IMR-90 (cell line): Measurements from ENCODE around the gene TALDO1. TPM values are rescaled to one million over a fixed set of nuclear protein-coding genes. Genes with fewer than 3 reads are reported as not detected.
A peak's percentile ranks its signal among the peaks of the same experiment; 100 is the strongest.

ENCODE experiments used
- ATAC-seq: fragments of 200-7000 bp; cut with Tn5 transposase; 2 replicates; pipeline ENCODE4 v1.9.1; 2020; ENCODE audit warnings: low read depth, mild to moderate bottlenecking, moderate library complexity
- BruUV-seq: library from RNA; stranded (reverse); fragments of 400-500 nt; replicated peaks from 2 replicates; lab custom pipeline; 2021; lab: Mats Ljungman, UMichigan
- CTCF ChIA-PET: fragments of 300-600 bp; formaldehyde crosslinking; extraction: SDS; loops from one replicate; lab custom pipeline; 2021; ENCODE audit warnings: antibody characterized with exemption; lab: Yijun Ruan, JAX
- POLR2A ChIA-PET: fragments of 300-600 bp; sonication (Branson Sonifier 250); formaldehyde crosslinking; loops from one replicate; lab custom pipeline; 2022; ENCODE audit warnings: antibody characterized with exemption; ENCODE audit not compliant: unreplicated experiment; lab: Charles Lee
- DNase-seq: peaks from one replicate; pipeline ENCODE4 v3.0.0; 2013
- H2AFZ ChIP-seq: replicated peaks from 2 replicates; pipeline ENCODE3; 2013; ENCODE audit warnings: low read length, mild to moderate bottlenecking; ENCODE audit not compliant: poor library complexity
- H2AK5ac ChIP-seq: 2 replicates; pipeline ENCODE4 v1.6.1; 2013; ENCODE audit warnings: low read depth, low read length, inconsistent platforms
- H2AK9ac ChIP-seq: replicated peaks from 2 replicates; pipeline ENCODE3; 2013; ENCODE audit warnings: mild to moderate bottlenecking, low read depth, low read length, moderate library complexity; ENCODE audit not compliant: poor library complexity
- H2BK120ac ChIP-seq: 2 replicates; pipeline ENCODE4 v1.6.1; 2013; ENCODE audit warnings: low read depth, low read length, inconsistent platforms
- H2BK15ac ChIP-seq: 3 replicates; pipeline ENCODE4 v1.6.1; 2013; ENCODE audit warnings: low read depth, low read length, inconsistent platforms
- H2BK20ac ChIP-seq: 2 replicates; pipeline ENCODE4 v1.6.1; 2013; ENCODE audit warnings: low read depth, mild to moderate bottlenecking, inconsistent platforms, low read length, moderate library complexity
- H2BK5ac ChIP-seq: 2 replicates; pipeline ENCODE4 v1.6.1; 2013; ENCODE audit warnings: mild to moderate bottlenecking, low read depth, low read length, inconsistent platforms; ENCODE audit not compliant: poor library complexity, severe bottlenecking
- H3K14ac ChIP-seq: replicated peaks from 2 replicates; pipeline ENCODE4 v1.6.1; 2013; ENCODE audit warnings: low read depth, low read length, inconsistent platforms
- H3K18ac ChIP-seq: 2 replicates; pipeline ENCODE4 v1.6.1; 2013; ENCODE audit warnings: low read depth, low read length, control low read depth
- H3K23ac ChIP-seq: 2 replicates; pipeline ENCODE4 v1.6.1; 2013; ENCODE audit warnings: low read depth, low read length, inconsistent platforms
- H3K27ac ChIP-seq: 2 replicates; pipeline ENCODE4 v1.5.1; 2013; ENCODE audit warnings: mild to moderate bottlenecking, control low read depth, low read length; ENCODE audit not compliant: insufficient read depth
- H3K27me3 ChIP-seq: 2 replicates; pipeline ENCODE4 v1.6.1; 2013; ENCODE audit warnings: low read length; ENCODE audit not compliant: control insufficient read depth, insufficient read depth
- H3K36me3 ChIP-seq: 2 replicates; pipeline ENCODE4 v1.6.1; 2013; ENCODE audit warnings: low read length, mixed read lengths; ENCODE audit not compliant: control insufficient read depth, insufficient read depth
- H3K4ac ChIP-seq: 2 replicates; pipeline ENCODE4 v1.6.1; 2013; ENCODE audit warnings: low read depth, low read length, inconsistent platforms
- H3K4me1 ChIP-seq: 2 replicates; pipeline ENCODE4 v1.6.1; 2013; ENCODE audit warnings: low read length, mixed read lengths; ENCODE audit not compliant: control insufficient read depth, insufficient read depth
- H3K4me2 ChIP-seq: 2 replicates; pipeline ENCODE4 v1.6.1; 2013; ENCODE audit warnings: low read depth, mild to moderate bottlenecking, control low read depth, low read length, moderate library complexity
- H3K4me3 ChIP-seq: 2 replicates; pipeline ENCODE4 v1.5.1; 2013; ENCODE audit warnings: low read depth, mild to moderate bottlenecking, control low read depth, low read length, moderate library complexity; ENCODE audit not compliant: insufficient read depth
- H3K56ac ChIP-seq: 2 replicates; pipeline ENCODE4 v1.6.1; 2013; ENCODE audit warnings: low read length, inconsistent platforms; ENCODE audit not compliant: insufficient read depth; ENCODE audit errors: extremely low read depth
- H3K79me1 ChIP-seq, 2 experiments: 2 replicates each; pipeline ENCODE4 v1.6.1; 2013; ENCODE audit warnings: low read length in 2 of 2, inconsistent platforms in 1 of 2, low read depth in 1 of 2
- H3K9ac ChIP-seq: 2 replicates; pipeline ENCODE4 v1.6.1; 2013; ENCODE audit warnings: low read depth, low read length, control low read depth
- H3K9me1 ChIP-seq: 2 replicates; pipeline ENCODE4 v1.6.1; 2013; ENCODE audit warnings: low read length, inconsistent platforms; ENCODE audit not compliant: insufficient read depth
- H3K9me3 ChIP-seq: 2 replicates; pipeline ENCODE4 v1.6.1; 2013; ENCODE audit warnings: low read length; ENCODE audit not compliant: control insufficient read depth, insufficient read depth
- H4K20me1 ChIP-seq: 2 replicates; pipeline ENCODE4 v1.6.1; 2013; ENCODE audit warnings: low read length, inconsistent platforms; ENCODE audit not compliant: insufficient read depth
- H4K5ac ChIP-seq: 2 replicates; pipeline ENCODE4 v1.6.1; 2013; ENCODE audit warnings: mild to moderate bottlenecking, low read depth, low read length, control low read depth
- H4K8ac ChIP-seq, 2 experiments: 2 replicates each; pipeline ENCODE4 v1.6.1; 2013; ENCODE audit warnings: low read depth in 2 of 2, low read length in 2 of 2, control low read depth in 1 of 2, inconsistent platforms in 1 of 2
- H4K91ac ChIP-seq: 2 replicates; pipeline ENCODE4 v1.6.1; 2013; ENCODE audit warnings: low read depth, low read length, inconsistent platforms; ENCODE audit not compliant: insufficient read depth
- BHLHE40 ChIP-seq: fragments of 150-350 bp; IDR thresholded peaks from 2 replicates; pipeline ENCODE4 v1.6.1; 2016; ENCODE audit warnings: mild to moderate bottlenecking, low read depth, low read length
- CEBPB ChIP-seq: IDR thresholded peaks from 2 replicates; pipeline ENCODE4 v1.6.1; 2012; ENCODE audit warnings: low read depth, low read length, improper control_type of control experiment
- CHD1 ChIP-seq: IDR thresholded peaks from 2 replicates; pipeline ENCODE4 v1.6.1; 2012; ENCODE audit warnings: low read depth, low read length, improper control_type of control experiment
- CTCF ChIP-seq: conservative IDR thresholded peaks from 2 replicates; pipeline ENCODE4 v1.5.1; 2012; ENCODE audit warnings: mild to moderate bottlenecking, low read depth, low read length, improper control_type of control experiment
- FOS ChIP-seq: fragments of 150-350 bp; IDR thresholded peaks from 2 replicates; pipeline ENCODE4 v1.6.1; 2016; ENCODE audit warnings: low read depth, low read length
- MAFK ChIP-seq: IDR thresholded peaks from 2 replicates; pipeline ENCODE4 v1.6.1; 2012; ENCODE audit warnings: low read depth, low read length, improper control_type of control experiment
- MAZ ChIP-seq: IDR thresholded peaks from 2 replicates; pipeline ENCODE4 v1.6.1; 2012; ENCODE audit warnings: low read depth, mild to moderate bottlenecking, low read length, improper control_type of control experiment, moderate library complexity, borderline replicate concordance
- MXI1 ChIP-seq: IDR thresholded peaks from 2 replicates; pipeline ENCODE4 v1.6.1; 2012; ENCODE audit warnings: low read depth, mild to moderate bottlenecking, low read length, moderate library complexity, borderline replicate concordance
- NFE2L2 ChIP-seq: fragments of 150-350 bp; IDR thresholded peaks from 2 replicates; pipeline ENCODE4 v1.6.1; 2016; ENCODE audit warnings: low read depth, mild to moderate bottlenecking, low read length
- POLR2A ChIP-seq: IDR thresholded peaks from 2 replicates; pipeline ENCODE4 v1.6.1; 2012; ENCODE audit warnings: mild to moderate bottlenecking, low read depth, low read length
- RFX5 ChIP-seq: IDR thresholded peaks from 2 replicates; pipeline ENCODE4 v1.8.0; 2012; ENCODE audit warnings: low read depth, mild to moderate bottlenecking, low read length, moderate library complexity
- SMC3 ChIP-seq: fragments of 150-350 bp; IDR thresholded peaks from 2 replicates; pipeline ENCODE4 v1.6.1; 2016; ENCODE audit warnings: low read depth, mild to moderate bottlenecking, antibody characterized with exemption, low read length, moderate library complexity
- WGBS, 2 experiments: methylation state at CpG; one replicate each; pipeline versions ENCODE4 v1.1.5 to v1.1.7; 2013; ENCODE audit warnings: missing lambda C conversion rate in 2 of 2; ENCODE audit not compliant: insufficient read length in 1 of 2; ENCODE audit errors: extremely low coverage in 2 of 2; 5-methylcytosine and 5-hydroxymethylcytosine counted together
- dilution Hi-C: fragments of 300-500 bp; cut with HindIII; formaldehyde crosslinking; loops from one replicate; pipeline ENCODE4 v1.14.3; 2018; ENCODE audit warnings: low sequenced_read_pairs; ENCODE audit not compliant: unreplicated experiment
- in situ Hi-C: fragments of 300-500 bp; cut with MboI; formaldehyde crosslinking; loops from 3 replicates; pipeline ENCODE4 v1.14.3; 2019; ENCODE audit warnings: low sequenced_read_pairs, inconsistent platforms, mixed read lengths
- intact Hi-C: fragments of 100-400 bp; cut with micrococcal nuclease; formaldehyde crosslinking; loops from 2 replicates; pipeline ENCODE4 v1.10.0; 2022
- polyA plus RNA-seq, 3 experiments: library from polyadenylated mRNA; depleted of rRNA; stranded (reverse); fragments of >200 nt; gene quantifications; 2 replicates each; pipeline ENCODE4 v1.2.3, GENCODE V29; 2012; ENCODE audit warnings: low replicate concordance in 1 of 3
- total RNA-seq: library from RNA; depleted of rRNA; stranded (reverse); fragments of >200 nt; gene quantifications from 2 replicates; pipeline ENCODE4 v1.2.3, GENCODE V29; 2012
- TF ChIP-seq, protein P1 (sequence below): fragments of 150-350 bp; IDR thresholded peaks from 2 replicates; pipeline ENCODE4 v1.6.1; 2017; ENCODE audit warnings: mild to moderate bottlenecking, antibody characterized with exemption, low read length, low read depth

The TALDO1 gene
- total and polyA plus RNA-seq, 2 of the 4 experiments (the other 2 are of a cell fraction) = 147 to 210 TPM

- Histone ChIP-seq H4K91ac (no peak overlapping the region), H4K5ac (no peak overlapping the region), H2BK20ac (no peak overlapping the region), H2BK5ac (no peak overlapping the region), H2AK9ac (peak overlapping the region; percentile 53), H4K8ac (no peak overlapping the region), H3K27me3 (no peaks in the 10 kb centered on the region), H3K18ac (no peak overlapping the region), H3K36me3 (peaks cover 42% of the 10 kb centered on the region), H3K23ac (no peak overlapping the region), H3K4me3 (no peak overlapping the region), H4K20me1 (peaks cover 64% of the 10 kb centered on the region), H3K4ac (no peak overlapping the region), H3K14ac (no peak overlapping the region), H2BK15ac (no peak overlapping the region), H3K56ac (no peak overlapping the region), H3K79me1 (peaks cover 11 to 74% of the 10 kb centered on the region in 2 experiments), H3K9me3 (no peaks in the 10 kb centered on the region), H2BK120ac (no peak overlapping the region), H3K9me1 (peaks cover 11% of the 10 kb centered on the region; the same call in 1 of the 2 replicates), H2AFZ (no peak overlapping the region), H3K9ac (no peak overlapping the region; the same call in 1 of the 2 replicates), H3K27ac (peak overlapping the region; percentile 39), H3K4me1 (peaks cover 13% of the 10 kb centered on the region), H3K4me2 (peak overlapping the region; percentile 36; the same call in 1 of the 2 replicates), H2AK5ac (peak overlapping the region; percentile 58; the same call in 1 of the 2 replicates)
- peak; percentile 33 for DNase-seq
- dilution Hi-C loops = no loop called here
- ChIA-PET CTCF (no interaction called here), POLR2A (no interaction called here)
- in situ Hi-C loops = no loop called here
- no TSS peak for BruUV-seq
- TF ChIP-seq CHD1 (no peak), NFE2L2 (no peak), RFX5 (no peak), POLR2A (no peak), MAFK (no peak), MAZ (no peak), MXI1 (no peak), CEBPB (no peak), SMC3 (no peak), BHLHE40 (no peak), CTCF (no peak), FOS (no peak)
- TF ChIP-seq, protein P1, sequence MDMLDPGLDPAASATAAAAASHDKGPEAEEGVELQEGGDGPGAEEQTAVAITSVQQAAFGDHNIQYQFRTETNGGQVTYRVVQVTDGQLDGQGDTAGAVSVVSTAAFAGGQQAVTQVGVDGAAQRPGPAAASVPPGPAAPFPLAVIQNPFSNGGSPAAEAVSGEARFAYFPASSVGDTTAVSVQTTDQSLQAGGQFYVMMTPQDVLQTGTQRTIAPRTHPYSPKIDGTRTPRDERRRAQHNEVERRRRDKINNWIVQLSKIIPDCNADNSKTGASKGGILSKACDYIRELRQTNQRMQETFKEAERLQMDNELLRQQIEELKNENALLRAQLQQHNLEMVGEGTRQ = no peak
- intact Hi-C loops = no loop called here
- no peak for ATAC-seq
- 68% methylated on average over 6 of the region's 20 CpGs; no CpG with 5 or more reads in 1 of the 2 experiments for WGBS, 2 experiments
These were observed 27.8 kb downstream of the TALDO1 start for GRCh38 chr11:774873-775592.
